HUES48 (cell line): ENCODE measurements around the gene ZC3H7B.

Source experiments
- H3K27ac ChIP-seq: one replicate; pipeline ENCODE4 v1.7.0; 2013; ENCODE audit warnings: low read depth, low read length, inconsistent platforms
- H3K27me3 ChIP-seq: 2 replicates; pipeline ENCODE4 v1.6.1; 2013; ENCODE audit warnings: mild to moderate bottlenecking, low read length; ENCODE audit not compliant: control insufficient read depth, insufficient read depth
- H3K36me3 ChIP-seq: 2 replicates; pipeline ENCODE4 v1.6.1; 2013; ENCODE audit warnings: low read length; ENCODE audit not compliant: control insufficient read depth, insufficient read depth
- H3K4me1 ChIP-seq: 2 replicates; pipeline ENCODE4 v1.6.1; 2013; ENCODE audit warnings: mild to moderate bottlenecking, low read length; ENCODE audit not compliant: control insufficient read depth, insufficient read depth
- H3K4me3 ChIP-seq: 2 replicates; pipeline ENCODE4 v1.5.1; 2013; ENCODE audit warnings: mild to moderate bottlenecking, low read depth, low read length
- H3K9ac ChIP-seq: 2 replicates; pipeline ENCODE4 v1.6.1; 2013; ENCODE audit warnings: mild to moderate bottlenecking, low read depth, low read length, moderate library complexity
- H3K9me3 ChIP-seq: 2 replicates; pipeline ENCODE4 v1.6.1; 2013; ENCODE audit warnings: low read length; ENCODE audit not compliant: control insufficient read depth, insufficient read depth

ZC3H7B gene

GRCh38 chr22:41405588-41405987 is 104.3 kb downstream of the ZC3H7B start:
- Histone ChIP-seq H3K4me3 (no peak overlapping the region), H3K27ac (no peak overlapping the region), H3K9me3 (no peaks in the 10 kb centered on the region), H3K4me1 (no peaks in the 10 kb centered on the region), H3K27me3 (no peaks in the 10 kb centered on the region), H3K9ac (no peak overlapping the region), H3K36me3 (no peaks in the 10 kb centered on the region)

- H3K27ac ChIP-seq, result no peak overlapping the region
- peaks cover 5% of the 10 kb centered on the region; the same call in 1 of the 2 replicates for H3K4me1 ChIP-seq
- no peak overlapping the region for H3K9ac ChIP-seq
- no peaks in the 10 kb centered on the region for H3K27me3 ChIP-seq
- H3K36me3 ChIP-seq, result no peaks in the 10 kb centered on the region
- H3K9me3 ChIP-seq, result no peaks in the 10 kb centered on the region
- no peak overlapping the region for H3K4me3 ChIP-seq
Measured at GRCh38 chr22:41406410-41406809, 105.1 kb downstream of the ZC3H7B start.

GRCh38 chr22:41407433-41407832 is 106.1 kb downstream of the ZC3H7B start:
- no peaks in the 10 kb centered on the region for H3K9me3 ChIP-seq
- no peak overlapping the region for H3K27ac ChIP-seq
- peaks cover 5% of the 10 kb centered on the region; the same call in 1 of the 2 replicates for H3K4me1 ChIP-seq
- H3K27me3 ChIP-seq, result no peaks in the 10 kb centered on the region
- H3K4me3 ChIP-seq, result no peak overlapping the region
- H3K36me3 ChIP-seq, result no peaks in the 10 kb centered on the region
- H3K9ac ChIP-seq, result no peak overlapping the region

- Histone ChIP-seq H3K4me1 (peaks cover 5% of the 10 kb centered on the region; the same call in 1 of the 2 replicates), H3K27ac (no peak overlapping the region), H3K9me3 (no peaks in the 10 kb centered on the region), H3K27me3 (no peaks in the 10 kb centered on the region), H3K4me3 (no peak overlapping the region), H3K36me3 (no peaks in the 10 kb centered on the region), H3K9ac (no peak overlapping the region)
Measured at GRCh38 chr22:41408665-41409064, 107.3 kb downstream of the ZC3H7B start.
